ENCODE measurements around the gene CD33.
"Not testable (repeated sequence)": the region's sequence is repeated elsewhere in the genome, so short reads cannot be mapped to it uniquely, and the experiment has no call there.

CD33 gene

GRCh38 chr19:51210191-51210784, 14.6 kb upstream of the CD33 start:
- no peak for DNase-seq (ENCODE audit: low read depth in 2 of 2)

DNA sequence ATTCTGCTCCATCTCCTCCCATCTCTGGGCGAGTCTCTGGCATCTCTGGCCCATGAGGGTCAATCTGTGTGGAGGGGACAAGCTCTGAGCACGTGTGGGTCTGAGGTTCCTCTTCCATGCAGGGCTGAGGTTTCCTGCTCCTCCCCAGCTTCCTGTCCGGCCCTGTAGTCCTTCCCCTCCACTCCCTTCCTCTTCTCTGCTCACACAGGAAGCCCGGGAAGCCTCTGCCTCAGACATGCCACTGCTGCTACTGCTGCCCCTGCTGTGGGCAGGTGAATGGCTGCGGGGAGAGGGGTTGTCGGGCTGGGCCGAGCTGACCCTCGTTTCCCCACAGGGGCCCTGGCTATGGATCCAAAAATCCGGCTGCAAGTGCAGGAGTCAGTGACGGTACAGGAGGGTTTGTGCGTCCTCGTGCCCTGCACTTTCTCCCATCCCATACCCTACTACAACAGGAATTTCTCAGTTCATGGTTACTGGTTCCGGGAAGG, 14.0 kb upstream of the CD33 start:
- DNase-seq (ENCODE audit: low read depth in 2 of 2): not testable (repeated sequence)

DNA sequence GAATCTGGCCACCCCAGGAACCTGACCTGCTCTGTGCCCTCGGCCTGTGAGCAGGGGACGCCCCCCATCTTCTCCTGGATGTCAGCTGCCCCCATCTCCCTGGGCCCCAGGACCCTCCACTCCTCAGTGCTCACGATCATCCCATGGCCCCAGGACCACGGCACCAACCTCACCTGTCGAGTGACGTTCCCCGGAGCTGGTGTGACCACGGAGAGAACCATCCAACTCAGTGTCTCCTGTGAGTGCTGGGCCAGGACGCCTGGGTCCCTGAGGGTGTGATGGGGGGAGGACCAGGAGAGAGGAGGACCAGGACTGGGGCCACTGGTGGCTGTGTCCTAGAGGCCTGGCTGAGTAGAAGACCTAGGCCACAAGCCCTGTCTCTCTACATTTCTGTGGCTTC, 13.0 kb upstream of the CD33 start:
- no peak for DNase-seq (ENCODE audit: low read depth in 2 of 2)

GRCh38 chr19:51219307-51219706, 5.6 kb upstream of the CD33 start:
- no peak for DNase-seq (ENCODE audit: low read depth in 2 of 2)

DNA sequence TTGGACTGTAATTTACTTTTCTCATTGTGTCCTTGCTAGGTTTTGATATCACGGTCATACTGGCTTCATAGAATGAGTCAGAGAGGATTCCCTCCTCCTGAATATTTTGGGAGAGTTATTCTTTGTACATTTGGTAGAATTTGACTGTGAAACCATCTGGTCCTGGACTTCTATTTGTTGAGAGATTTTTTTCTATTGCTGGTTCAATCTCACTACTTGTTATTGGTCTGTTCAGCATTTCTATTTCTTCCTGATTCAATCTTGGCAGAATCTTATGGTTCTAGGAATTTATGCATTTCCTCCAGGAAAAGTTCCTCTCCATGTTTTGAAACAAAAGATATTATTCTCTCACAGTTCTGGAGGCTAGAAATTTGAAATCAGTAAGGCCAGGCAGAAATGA, 4.9 kb upstream of the CD33 start:
- no peak for DNase-seq (ENCODE audit: low read depth in 2 of 2)

- DNase-seq (ENCODE audit: low read depth in 2 of 2): no peak
Measured at GRCh38 chr19:51220996-51221395, 3.9 kb upstream of the CD33 start.

GRCh38 chr19:51224163-51224641, 678 bp upstream of the CD33 start:
- DNase-seq (ENCODE audit: low read depth in 2 of 2): no peak

DNA sequence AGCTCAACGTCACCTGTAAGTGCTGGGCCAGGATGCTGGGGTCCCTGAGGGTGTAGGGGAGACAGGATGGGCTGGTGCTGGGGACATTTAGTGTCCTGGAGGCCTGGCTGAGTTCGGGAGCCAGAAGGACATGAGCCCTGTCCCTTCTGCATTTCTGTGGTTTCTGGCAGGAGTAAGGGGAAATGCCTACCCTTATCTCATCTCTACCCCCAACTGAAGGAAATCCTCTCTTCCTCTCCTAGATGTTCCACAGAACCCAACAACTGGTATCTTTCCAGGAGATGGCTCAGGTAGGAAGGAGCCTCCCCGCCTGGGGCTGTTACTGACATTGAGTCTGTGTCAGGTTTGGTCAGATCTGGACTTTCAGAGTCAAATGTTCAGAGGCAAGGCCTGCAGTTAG, 1.2 kb downstream of the CD33 start:
- no peak for DNase-seq (ENCODE audit: low read depth in 2 of 2)

DNA sequence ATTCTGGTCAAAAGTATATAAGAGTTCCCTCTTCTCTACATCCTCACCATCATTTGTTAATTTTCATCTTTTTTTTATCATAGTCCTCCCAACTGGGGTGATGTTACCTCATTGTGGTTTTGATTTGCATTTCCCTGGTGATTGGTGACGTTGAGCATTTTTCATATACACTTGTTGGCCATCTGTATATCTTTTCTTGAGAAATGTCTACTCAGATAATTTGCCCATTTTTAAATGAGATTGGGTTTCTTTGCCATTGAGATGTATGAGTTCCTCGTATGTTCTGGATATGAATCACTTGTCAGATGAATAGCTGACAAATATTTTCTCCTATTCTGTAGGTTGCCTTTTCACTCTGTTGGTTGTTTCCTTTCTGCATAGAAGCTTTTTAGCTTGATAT, 2.4 kb downstream of the CD33 start:
- no peak for DNase-seq (ENCODE audit: low read depth in 2 of 2)

DNA sequence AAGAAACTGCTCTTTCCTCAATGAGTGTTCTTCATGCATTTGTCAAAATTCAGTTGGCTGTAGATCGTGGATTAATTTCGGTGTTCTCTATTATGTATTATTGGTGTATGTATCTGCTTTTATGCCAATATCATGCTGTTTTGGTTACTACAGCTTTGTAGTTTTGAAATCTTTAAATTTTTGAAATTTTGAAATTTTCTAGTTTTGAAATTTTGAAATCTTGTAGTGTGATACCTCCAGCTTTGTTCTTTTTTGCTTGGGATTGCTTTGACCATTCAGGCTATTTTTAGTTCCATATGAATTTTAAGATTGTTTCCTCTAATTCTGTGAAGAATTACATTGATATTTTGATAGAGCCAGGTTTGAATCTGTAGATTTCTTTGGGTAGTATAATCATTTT, 3.1 kb downstream of the CD33 start:
- DNase-seq (ENCODE audit: low read depth in 2 of 2): no peak

DNA sequence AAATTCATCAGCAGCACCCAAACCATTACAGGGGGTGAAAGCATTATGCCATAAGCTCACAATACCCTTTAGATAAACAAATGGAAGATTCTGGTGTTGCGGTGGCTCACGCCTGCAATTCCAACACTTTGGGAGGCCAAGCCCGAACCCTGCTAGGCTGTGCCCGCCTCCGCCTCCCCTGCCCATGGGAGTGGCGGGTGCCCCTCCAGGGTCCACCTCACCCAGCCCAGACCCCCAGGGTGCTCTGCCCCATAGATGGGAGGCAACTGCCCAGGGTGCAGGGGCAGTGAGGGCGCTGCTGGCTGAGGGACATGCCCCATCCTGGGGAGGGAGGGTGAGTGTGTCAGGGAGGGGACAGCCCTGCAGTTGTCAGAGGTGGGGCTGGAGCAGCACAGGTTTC, 16.0 kb downstream of the CD33 start:
- no peak for DNase-seq (ENCODE audit: low read depth in 2 of 2)

DNA sequence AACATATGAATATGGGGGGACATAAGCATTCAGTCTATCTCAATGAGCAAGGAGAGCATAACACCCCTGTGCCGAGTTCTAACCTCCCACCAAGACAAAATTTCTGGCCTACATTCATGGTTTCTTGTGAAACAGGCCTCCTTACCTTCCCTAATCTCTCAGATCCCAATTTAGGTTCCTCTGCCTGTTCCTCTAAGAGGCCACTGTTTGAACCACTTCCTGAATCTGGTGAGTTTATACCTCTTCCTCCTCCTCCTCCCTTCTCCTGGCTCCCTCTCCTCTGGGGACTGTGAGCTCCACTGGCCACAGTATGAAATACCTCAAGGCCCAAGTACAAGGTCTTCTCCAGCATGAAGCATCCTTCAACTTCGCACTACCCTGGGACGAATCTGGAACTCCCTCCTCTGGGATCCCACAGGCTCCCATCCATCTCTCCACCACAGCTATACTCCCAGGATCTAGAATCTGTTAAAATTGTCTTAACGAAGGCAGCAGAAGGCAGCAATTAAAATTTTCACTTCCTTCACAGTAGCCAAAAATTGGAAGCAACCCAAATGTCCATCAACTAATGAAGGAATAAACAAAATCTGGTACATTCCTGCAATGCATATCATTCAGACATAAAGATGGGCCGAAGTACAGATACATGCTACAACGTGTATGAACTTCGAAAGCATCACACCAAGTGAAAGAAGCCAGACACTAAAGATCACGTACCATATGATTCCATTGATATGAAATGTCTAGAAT, 18.2 kb downstream of the CD33 start:
- no peak for DNase-seq (ENCODE audit: low read depth in 2 of 2)

DNA sequence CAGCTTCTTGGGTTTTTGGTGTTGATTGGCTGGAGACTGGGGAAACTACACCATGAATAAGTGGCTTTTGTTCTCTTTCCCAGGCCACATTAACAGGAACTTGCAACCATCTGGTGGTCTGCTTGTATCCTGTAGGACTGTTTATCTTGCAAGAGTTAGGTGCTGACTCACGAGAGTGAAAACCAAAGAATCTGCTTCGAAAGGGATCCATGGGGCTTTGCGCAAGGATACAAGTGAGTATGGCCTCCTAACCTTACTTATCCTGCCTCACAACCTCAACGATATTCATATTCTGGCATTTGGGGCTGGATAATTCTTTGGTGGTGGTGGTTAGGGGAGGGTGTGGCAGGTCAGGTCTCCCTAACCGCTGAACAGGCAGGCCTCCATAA, 21.3 kb downstream of the CD33 start:
- no peak for DNase-seq (ENCODE audit: low read depth in 2 of 2)

DNA sequence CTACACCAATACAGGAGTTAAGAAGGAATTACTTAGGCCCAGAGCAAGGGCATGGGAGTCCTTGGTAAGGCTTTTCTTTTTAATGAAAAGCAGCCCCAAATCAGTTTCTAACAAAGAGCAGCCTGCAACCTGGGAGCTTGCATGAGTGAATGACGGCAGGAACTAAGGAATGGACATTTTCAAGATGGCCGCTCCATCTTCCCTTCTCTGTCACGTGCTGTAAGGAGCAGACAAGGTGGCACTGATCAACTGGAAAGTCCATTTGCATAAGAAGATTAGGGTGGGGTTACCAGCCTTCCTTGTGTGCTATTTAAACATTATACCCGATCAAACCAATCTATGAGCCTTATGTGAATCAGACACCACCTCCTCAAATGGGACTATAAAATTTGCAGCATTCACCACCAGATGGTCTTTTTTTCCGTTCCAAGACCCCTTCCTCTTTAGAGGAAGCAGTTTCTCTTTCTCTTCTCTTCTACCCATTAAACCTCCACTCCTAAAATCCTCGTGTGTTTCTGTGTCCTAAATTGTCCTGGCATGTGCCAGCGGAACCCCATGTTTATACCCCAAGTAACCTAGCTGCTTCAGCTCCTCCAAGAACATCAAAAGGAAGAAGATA, 23.2 kb downstream of the CD33 start:
- DNase-seq (ENCODE audit: low read depth in 2 of 2): no peak

DNA sequence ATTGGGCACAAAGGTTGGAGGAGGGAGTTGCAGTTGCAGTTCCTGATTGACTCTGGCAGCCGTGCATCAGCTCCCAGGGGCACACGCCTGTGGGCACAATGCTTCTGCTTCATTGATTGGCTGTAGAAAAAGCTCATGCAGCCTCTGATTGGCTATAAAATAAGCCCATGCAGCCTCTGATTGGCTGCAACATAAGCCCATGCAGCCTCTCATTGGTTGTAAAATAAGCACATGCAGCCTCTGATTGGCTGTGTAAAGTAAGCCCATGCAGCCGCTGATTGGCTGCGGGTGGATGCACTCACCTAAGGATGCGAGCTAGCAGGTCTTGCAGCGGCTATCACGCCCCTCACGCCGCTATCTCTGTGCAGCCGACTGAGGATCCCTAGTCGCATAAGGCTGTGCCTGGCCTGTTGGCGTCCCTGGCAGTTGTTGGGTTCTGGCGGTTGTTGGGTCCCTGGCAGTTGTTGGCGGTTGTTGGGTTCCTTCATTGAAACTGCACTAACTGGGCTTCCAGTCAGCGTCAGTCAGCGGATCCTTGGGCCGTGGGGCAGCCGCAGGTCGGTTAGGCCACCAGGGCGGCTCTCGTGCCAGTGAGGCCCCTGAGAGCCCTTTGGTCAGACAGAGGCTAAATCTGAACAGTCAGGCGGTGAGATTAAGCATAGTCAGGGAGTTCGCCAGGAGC, 26.0 kb downstream of the CD33 start, which contains the start of gene SIGLECL1:
TSS of gene SIGLECL1 (plus strand) at position 295 of the 682 bp plus-strand sequence. CDS start 12,993 bp downstream, outside the sequence.
- no peak for DNase-seq (ENCODE audit: low read depth in 2 of 2)

- DNase-seq (ENCODE audit: low read depth in 2 of 2): no peak
Measured at GRCh38 chr19:51251468-51251820, 26.6 kb downstream of the CD33 start.

GRCh38 chr19:51252306-51253079, 27.6 kb downstream of the CD33 start:
- no peak for DNase-seq (ENCODE audit: low read depth in 2 of 2)

DNA sequence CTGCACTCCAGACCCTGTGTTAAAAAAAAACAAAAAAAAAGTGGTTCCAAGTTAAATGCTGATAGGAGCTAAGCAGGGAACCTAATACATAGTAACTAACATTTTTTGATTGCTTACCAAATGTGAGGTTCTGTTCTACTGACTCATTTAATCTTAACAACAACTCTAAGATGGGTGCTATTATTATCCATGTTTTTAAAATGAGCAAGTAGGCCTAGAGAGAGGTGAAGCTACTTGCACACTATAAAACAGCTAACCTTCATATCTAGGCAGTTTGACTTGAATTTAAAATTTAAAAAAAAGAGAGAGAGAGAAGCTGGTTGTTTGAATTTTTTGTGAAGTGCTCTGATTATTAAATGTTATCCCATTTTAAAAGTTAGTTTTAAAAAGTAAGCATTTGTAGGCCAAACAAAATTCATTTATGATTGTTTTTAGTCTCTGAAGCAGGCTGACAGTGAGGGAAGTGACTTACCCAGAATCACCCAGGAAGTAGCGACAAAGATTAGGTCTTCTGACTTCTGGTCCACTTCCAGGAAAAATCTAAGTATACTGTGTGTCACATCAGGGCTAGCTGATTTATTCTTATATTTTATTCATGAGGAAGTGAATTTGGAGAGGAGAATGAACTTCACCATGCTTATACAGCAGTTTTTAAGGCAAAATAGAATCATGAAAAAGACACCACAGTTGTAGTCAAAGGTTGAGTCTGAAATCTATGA, 28.4 kb downstream of the CD33 start:
- DNase-seq (ENCODE audit: low read depth in 2 of 2): no peak

- no peak for DNase-seq (ENCODE audit: low read depth in 2 of 2)
Measured at GRCh38 chr19:51256155-51256625, 31.3 kb downstream of the CD33 start.

DNA sequence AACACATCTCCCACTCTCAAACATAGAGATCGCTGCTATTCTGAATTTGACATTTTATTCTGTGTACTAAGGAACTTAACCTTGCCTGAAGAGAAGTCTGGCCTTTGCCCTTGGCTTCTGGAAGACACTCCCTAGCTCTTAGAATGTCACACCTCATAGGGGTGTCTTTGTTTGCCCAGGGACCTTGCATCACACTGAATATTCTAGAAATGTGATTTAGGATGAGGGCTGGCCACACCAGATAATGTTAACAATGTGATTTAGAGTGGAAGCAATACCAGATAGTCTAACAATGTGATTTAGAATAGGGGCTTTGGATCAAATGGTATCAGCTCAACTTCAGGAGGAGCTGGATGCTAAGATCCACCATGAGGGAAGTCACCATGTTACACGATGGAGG, 32.6 kb downstream of the CD33 start:
- no peak for DNase-seq (ENCODE audit: low read depth in 2 of 2)
